Measurements from ENCODE around the gene RHOJ. TPM values are rescaled to one million over a fixed set of nuclear protein-coding genes. Genes with fewer than 3 reads are reported as not detected.

The RHOJ gene
- total RNA-seq, 3 donors from 2014 or later (not counting 1 experiment from before 2014, with no cell fraction given), result not detected

GRCh38 chr14:63243646-63244045, 39.4 kb downstream of the RHOJ start:
- Histone ChIP-seq H3K36me3 (ENCODE audit: control insufficient read depth, insufficient read depth, low read length) (no peaks in the 10 kb centered on the region), H3K27ac (ENCODE audit: low read length) (no peak overlapping the region), H3K4me3 (ENCODE audit: low read length) (no peak overlapping the region), H3K9me3 (ENCODE audit: control insufficient read depth, insufficient read depth, low read length) (no peaks in the 10 kb centered on the region), H3K4me1 (ENCODE audit: control insufficient read depth, insufficient read depth, low read length) (no peaks in the 10 kb centered on the region), H3K27me3 (ENCODE audit: control insufficient read depth, insufficient read depth, low read length) (no peaks in the 10 kb centered on the region)
- intact Hi-C loops (cut with micrococcal nuclease), result no loop called here
- Mint-ChIP-seq H3K27ac (no peak overlapping the region), H3K36me3 (no peaks in the 10 kb centered on the region), H3K27me3 (ENCODE audit: low read depth in 2 of 2) (peaks cover 13 to 35% of the 10 kb centered on the region in 2 donors), H3K4me1 (no peaks in the 10 kb centered on the region), H3K4me3 (no peak overlapping the region), H3K9me3 (no peaks in the 10 kb centered on the region)
- 82% methylated on average over 5 of the region's 5 CpGs for WGBS (ENCODE audit: insufficient coverage)
- ATAC-seq (no peak), DNase-seq (no peak)
- no peak for TF ChIP-seq CTCF (IDR thresholded peaks at IDR 0.05)

- no peak overlapping the region for H3K27ac Mint-ChIP-seq
Measured at GRCh38 chr14:63245893-63246292, 41.6 kb downstream of the RHOJ start.

GRCh38 chr14:63248211-63248610, 44.0 kb downstream of the RHOJ start:
- H3K9me3 ChIP-seq (ENCODE audit: control insufficient read depth, insufficient read depth, low read length), result no peaks in the 10 kb centered on the region
- H3K27me3 ChIP-seq (ENCODE audit: control insufficient read depth, insufficient read depth, low read length), result no peaks in the 10 kb centered on the region
- no peak overlapping the region for H3K4me3 Mint-ChIP-seq
- WGBS (ENCODE audit: insufficient coverage), result no CpG with 5 or more reads among the region's 1 CpG
- H3K36me3 ChIP-seq (ENCODE audit: control insufficient read depth, insufficient read depth, low read length), result no peaks in the 10 kb centered on the region
- H3K27ac ChIP-seq (ENCODE audit: low read length), result no peak overlapping the region
- H3K27ac Mint-ChIP-seq, result no peak overlapping the region
- H3K4me1 Mint-ChIP-seq, result no peaks in the 10 kb centered on the region
- peaks cover 12 to 40% of the 10 kb centered on the region in 2 donors for H3K27me3 Mint-ChIP-seq (ENCODE audit: low read depth in 2 of 2)
- no peaks in the 10 kb centered on the region for H3K4me1 ChIP-seq (ENCODE audit: control insufficient read depth, insufficient read depth, low read length)
- intact Hi-C loops (cut with micrococcal nuclease), result no loop called here
- H3K4me3 ChIP-seq (ENCODE audit: low read length), result no peak overlapping the region
- no peaks in the 10 kb centered on the region for H3K9me3 Mint-ChIP-seq
- TF ChIP-seq CTCF (IDR thresholded peaks at IDR 0.05), result no peak
- ATAC-seq, result no peak
- H3K36me3 Mint-ChIP-seq, result no peaks in the 10 kb centered on the region
- DNase-seq, result no peak

More at GRCh38 chr14:63245893-63246292, 41.6 kb downstream of the RHOJ start:
- ATAC-seq (no peak), DNase-seq (no peak)
- no peak overlapping the region for H3K4me3 ChIP-seq (ENCODE audit: low read length)
- Mint-ChIP-seq H3K36me3 (no peaks in the 10 kb centered on the region), H3K4me3 (no peak overlapping the region), H3K9me3 (no peaks in the 10 kb centered on the region), H3K27me3 (ENCODE audit: low read depth in 2 of 2) (peaks cover 12 to 40% of the 10 kb centered on the region in 2 donors), H3K4me1 (no peaks in the 10 kb centered on the region)
- no peaks in the 10 kb centered on the region for H3K36me3 ChIP-seq (ENCODE audit: control insufficient read depth, insufficient read depth, low read length)
- H3K27me3 ChIP-seq (ENCODE audit: control insufficient read depth, insufficient read depth, low read length), result no peaks in the 10 kb centered on the region
- H3K27ac ChIP-seq (ENCODE audit: low read length), result no peak overlapping the region
- no peaks in the 10 kb centered on the region for H3K9me3 ChIP-seq (ENCODE audit: control insufficient read depth, insufficient read depth, low read length)
- 86% methylated on average over 1 of the region's 1 CpG for WGBS (ENCODE audit: insufficient coverage)
- intact Hi-C loops (cut with micrococcal nuclease), result no loop called here
- no peaks in the 10 kb centered on the region for H3K4me1 ChIP-seq (ENCODE audit: control insufficient read depth, insufficient read depth, low read length)
- no peak for TF ChIP-seq CTCF (IDR thresholded peaks at IDR 0.05)

- Mint-ChIP-seq H3K4me1 (no peaks in the 10 kb centered on the region), H3K4me3 (no peak overlapping the region), H3K27me3 (ENCODE audit: low read depth in 2 of 2) (peaks cover 8 to 41% of the 10 kb centered on the region in 2 donors), H3K9me3 (no peaks in the 10 kb centered on the region), H3K36me3 (no peaks in the 10 kb centered on the region), H3K27ac (no peak overlapping the region)
- Histone ChIP-seq H3K27me3 (ENCODE audit: control insufficient read depth, insufficient read depth, low read length) (no peaks in the 10 kb centered on the region), H3K36me3 (ENCODE audit: control insufficient read depth, insufficient read depth, low read length) (no peaks in the 10 kb centered on the region), H3K27ac (ENCODE audit: low read length) (no peak overlapping the region), H3K4me1 (ENCODE audit: control insufficient read depth, insufficient read depth, low read length) (no peaks in the 10 kb centered on the region), H3K4me3 (ENCODE audit: low read length) (no peak overlapping the region), H3K9me3 (ENCODE audit: control insufficient read depth, insufficient read depth, low read length) (no peaks in the 10 kb centered on the region)
- DNase-seq (no peak), ATAC-seq (no peak)
- 86% methylated on average over 2 of the region's 2 CpGs for WGBS (ENCODE audit: insufficient coverage)
- no peak for TF ChIP-seq CTCF (IDR thresholded peaks at IDR 0.05)
- intact Hi-C loops (cut with micrococcal nuclease), result no loop called here
Measured at GRCh38 chr14:63249092-63249491, 44.8 kb downstream of the RHOJ start.
